Neural cell (in vitro differentiated cells): Measurements from ENCODE around the gene ATL1. TPM values are rescaled to one million over a fixed set of nuclear protein-coding genes. Genes with fewer than 3 reads are reported as not detected.
"Not testable (repeated sequence)": the region's sequence is repeated elsewhere in the genome, so short reads cannot be mapped to it uniquely, and the experiment has no call there.

ENCODE experiments used
- H2AFZ ChIP-seq: fragments of 200-600, 300-800 bp; sonication (generic), shearing (Covaris generic); 2 replicates; pipeline ENCODE4 v1.6.0; 2014; ENCODE audit warnings: low read depth, mild to moderate bottlenecking, antibody characterized with exemption, low read length, moderate library complexity
- H3F3A ChIP-seq: fragments of 200-600 bp; shearing (Covaris generic); 2 replicates; pipeline ENCODE4 v1.6.1; 2016; ENCODE audit warnings: mild to moderate bottlenecking, moderate library complexity, mixed read lengths, antibody characterized with exemption, low read length; ENCODE audit not compliant: insufficient read depth, poor library complexity, severe bottlenecking
- H3K27ac ChIP-seq: fragments of 200-600, 300-800 bp; sonication (generic), shearing (Covaris generic); 2 replicates; pipeline ENCODE4 v1.5.1; 2014; ENCODE audit warnings: mild to moderate bottlenecking, low read length, moderate library complexity
- H3K27me3 ChIP-seq: fragments of 300-800, 200-600 bp; sonication (generic), shearing (Covaris generic); 2 replicates; pipeline ENCODE4 v1.6.0; 2014; ENCODE audit warnings: mild to moderate bottlenecking, low read depth, low read length, moderate library complexity; ENCODE audit not compliant: insufficient read depth
- H3K36me3 ChIP-seq: fragments of 300-800, 200-600 bp; sonication (generic), shearing (Covaris generic); 2 replicates; pipeline ENCODE4 v1.5.1; 2014; ENCODE audit warnings: mild to moderate bottlenecking, antibody characterized with exemption, low read length, moderate library complexity; ENCODE audit not compliant: insufficient read depth
- H3K4me2 ChIP-seq: fragments of 300-800, 200-600 bp; sonication (generic), shearing (Covaris generic); 2 replicates; pipeline ENCODE4 v1.6.0; 2014; ENCODE audit warnings: mild to moderate bottlenecking, low read length
- H3K4me3 ChIP-seq: fragments of 300-800, 200-600 bp; sonication (generic), shearing (Covaris generic); 2 replicates; pipeline ENCODE4 v1.5.1; 2014; ENCODE audit warnings: mild to moderate bottlenecking, low read length, moderate library complexity
- H3K79me2 ChIP-seq: fragments of 200-600 bp; shearing (Covaris generic); replicated peaks from 2 replicates; pipeline ENCODE4 v1.6.0; 2014; ENCODE audit warnings: mild to moderate bottlenecking, low read length, moderate library complexity; ENCODE audit not compliant: insufficient read depth
- H3K9ac ChIP-seq: fragments of 300-800, 200-600 bp; sonication (generic), shearing (Covaris generic); 2 replicates; pipeline ENCODE4 v1.6.1; 2016; ENCODE audit warnings: mild to moderate bottlenecking, low read length, mixed read lengths
- H3K9me2 ChIP-seq: fragments of 200-600 bp; shearing (Covaris generic); 2 replicates; pipeline ENCODE4 v1.6.1; 2016; ENCODE audit warnings: mild to moderate bottlenecking, low read length, mixed read lengths; ENCODE audit not compliant: insufficient read depth
- H3K9me3 ChIP-seq: fragments of 200-600, 300-800 bp; sonication (generic), shearing (Covaris generic); 2 replicates; pipeline ENCODE4 v1.6.1; 2016; ENCODE audit warnings: mild to moderate bottlenecking, mixed run types, low read length, moderate library complexity, mixed read lengths
- H4K20me1 ChIP-seq: fragments of 200-600 bp; shearing (Covaris generic); 2 replicates; pipeline ENCODE4 v1.6.1; 2016; ENCODE audit warnings: mild to moderate bottlenecking, mixed run types; ENCODE audit not compliant: insufficient read depth
- CTCF ChIP-seq: fragments of 450-650 bp; IDR thresholded peaks from 2 replicates; pipeline ENCODE4 v1.5.1; 2014; ENCODE audit warnings: antibody characterized with exemption, mild to moderate bottlenecking, moderate library complexity; ENCODE audit not compliant: poor library complexity, severe bottlenecking
- EP300 ChIP-seq: fragments of 450-650 bp; conservative IDR thresholded peaks from 2 replicates; pipeline ENCODE4 v1.6.1; 2014; ENCODE audit warnings: antibody characterized with exemption, mild to moderate bottlenecking, moderate library complexity; ENCODE audit not compliant: poor library complexity, severe bottlenecking
- EZH2 ChIP-seq: fragments of 200-600, 300-800 bp; shearing (Covaris generic), sonication (generic); IDR thresholded peaks from 2 replicates; pipeline ENCODE4 v1.6.1; 2014; ENCODE audit warnings: antibody characterized with exemption, low read length, borderline replicate concordance, mild to moderate bottlenecking; ENCODE audit not compliant: insufficient read depth, poor library complexity, severe bottlenecking
- MXI1 ChIP-seq: fragments of 450-650 bp; conservative IDR thresholded peaks from 2 replicates; pipeline ENCODE4 v1.6.1; 2014; ENCODE audit warnings: antibody characterized with exemption, mild to moderate bottlenecking; ENCODE audit not compliant: poor library complexity, severe bottlenecking
- POLR2AphosphoS5 ChIP-seq: IDR thresholded peaks from 2 replicates; pipeline ENCODE4 v1.6.1; 2012
- RAD21 ChIP-seq: fragments of 450-650 bp; conservative IDR thresholded peaks from 2 replicates; pipeline ENCODE4 v1.6.1; 2014; ENCODE audit warnings: antibody characterized with exemption, mild to moderate bottlenecking, moderate library complexity
- SMC3 ChIP-seq: fragments of 450-650 bp; conservative IDR thresholded peaks from 2 replicates; pipeline ENCODE4 v1.6.1; 2014; ENCODE audit warnings: antibody characterized with exemption, mild to moderate bottlenecking, moderate library complexity; ENCODE audit not compliant: poor library complexity
- TAF1 ChIP-seq: IDR thresholded peaks from 2 replicates; pipeline ENCODE4 v1.6.1; 2012; ENCODE audit warnings: low read depth
- polyA plus RNA-seq: library from polyadenylated mRNA; depleted of rRNA; stranded (reverse); fragments of >200 nt; gene quantifications from 2 replicates; pipeline ENCODE4 v1.2.3, GENCODE V29; 2014
- TF ChIP-seq, protein P1 (sequence below): IDR thresholded peaks from 2 replicates; pipeline ENCODE4 v1.6.1; 2012; ENCODE audit warnings: borderline replicate concordance

ATL1 gene
- polyA plus RNA-seq, 1 donor from 2014 or later: 70.4 TPM

GRCh38 chr14:50624447-50624846, 64.5 kb downstream of the ATL1 start:
- Histone ChIP-seq H3K9ac (no peak overlapping the region), H3K4me2 (no peak overlapping the region), H3K27ac (no peak overlapping the region), H2AFZ (no peak overlapping the region), H3K36me3 (peaks cover 6% of the 10 kb centered on the region), H4K20me1 (no peaks in the 10 kb centered on the region), H3F3A (no peaks in the 10 kb centered on the region), H3K79me2 (no peaks in the 10 kb centered on the region), H3K9me2 (no peaks in the 10 kb centered on the region), H3K4me3 (no peak overlapping the region), H3K27me3 (no peaks in the 10 kb centered on the region), H3K9me3 (no peaks in the 10 kb centered on the region)
- no peak for TF ChIP-seq POLR2AphosphoS5
- TF ChIP-seq CTCF: no peak
- no peak for TF ChIP-seq RAD21
- TF ChIP-seq, protein P1, sequence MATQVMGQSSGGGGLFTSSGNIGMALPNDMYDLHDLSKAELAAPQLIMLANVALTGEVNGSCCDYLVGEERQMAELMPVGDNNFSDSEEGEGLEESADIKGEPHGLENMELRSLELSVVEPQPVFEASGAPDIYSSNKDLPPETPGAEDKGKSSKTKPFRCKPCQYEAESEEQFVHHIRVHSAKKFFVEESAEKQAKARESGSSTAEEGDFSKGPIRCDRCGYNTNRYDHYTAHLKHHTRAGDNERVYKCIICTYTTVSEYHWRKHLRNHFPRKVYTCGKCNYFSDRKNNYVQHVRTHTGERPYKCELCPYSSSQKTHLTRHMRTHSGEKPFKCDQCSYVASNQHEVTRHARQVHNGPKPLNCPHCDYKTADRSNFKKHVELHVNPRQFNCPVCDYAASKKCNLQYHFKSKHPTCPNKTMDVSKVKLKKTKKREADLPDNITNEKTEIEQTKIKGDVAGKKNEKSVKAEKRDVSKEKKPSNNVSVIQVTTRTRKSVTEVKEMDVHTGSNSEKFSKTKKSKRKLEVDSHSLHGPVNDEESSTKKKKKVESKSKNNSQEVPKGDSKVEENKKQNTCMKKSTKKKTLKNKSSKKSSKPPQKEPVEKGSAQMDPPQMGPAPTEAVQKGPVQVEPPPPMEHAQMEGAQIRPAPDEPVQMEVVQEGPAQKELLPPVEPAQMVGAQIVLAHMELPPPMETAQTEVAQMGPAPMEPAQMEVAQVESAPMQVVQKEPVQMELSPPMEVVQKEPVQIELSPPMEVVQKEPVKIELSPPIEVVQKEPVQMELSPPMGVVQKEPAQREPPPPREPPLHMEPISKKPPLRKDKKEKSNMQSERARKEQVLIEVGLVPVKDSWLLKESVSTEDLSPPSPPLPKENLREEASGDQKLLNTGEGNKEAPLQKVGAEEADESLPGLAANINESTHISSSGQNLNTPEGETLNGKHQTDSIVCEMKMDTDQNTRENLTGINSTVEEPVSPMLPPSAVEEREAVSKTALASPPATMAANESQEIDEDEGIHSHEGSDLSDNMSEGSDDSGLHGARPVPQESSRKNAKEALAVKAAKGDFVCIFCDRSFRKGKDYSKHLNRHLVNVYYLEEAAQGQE: no peak
- no peak for TF ChIP-seq SMC3
- TF ChIP-seq TAF1: no peak
- no peak for TF ChIP-seq MXI1
- no peak for TF ChIP-seq EP300
- no peak for TF ChIP-seq EZH2

DNA sequence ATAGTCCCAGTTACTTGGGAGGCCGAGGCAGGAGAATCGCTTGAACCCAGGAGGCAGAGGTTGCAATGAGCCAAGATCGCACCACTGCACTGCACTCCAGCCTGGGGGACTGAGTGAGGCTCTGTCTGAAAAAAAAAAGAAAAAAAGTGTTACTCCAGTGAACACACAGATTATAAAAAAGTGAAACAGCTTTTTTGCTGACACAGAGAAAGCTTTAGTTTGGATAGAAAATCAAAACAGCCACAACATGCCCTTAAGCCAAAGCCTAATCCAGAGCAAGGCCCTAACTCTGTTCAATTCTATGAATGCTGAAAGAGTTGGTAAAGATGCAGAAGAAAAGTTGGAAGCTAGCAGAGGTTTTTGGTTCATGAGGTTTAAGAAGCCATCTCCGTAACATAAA, 65.0 kb downstream of the ATL1 start:
- H3K27me3 ChIP-seq, H4K20me1 ChIP-seq, H3F3A ChIP-seq, H3K4me2 ChIP-seq, H3K27ac ChIP-seq, H3K9ac ChIP-seq, H3K9me3 ChIP-seq, H3K79me2 ChIP-seq, H3K9me2 ChIP-seq, H2AFZ ChIP-seq, H3K4me3 ChIP-seq, H3K36me3 ChIP-seq: not testable (repeated sequence)

DNA sequence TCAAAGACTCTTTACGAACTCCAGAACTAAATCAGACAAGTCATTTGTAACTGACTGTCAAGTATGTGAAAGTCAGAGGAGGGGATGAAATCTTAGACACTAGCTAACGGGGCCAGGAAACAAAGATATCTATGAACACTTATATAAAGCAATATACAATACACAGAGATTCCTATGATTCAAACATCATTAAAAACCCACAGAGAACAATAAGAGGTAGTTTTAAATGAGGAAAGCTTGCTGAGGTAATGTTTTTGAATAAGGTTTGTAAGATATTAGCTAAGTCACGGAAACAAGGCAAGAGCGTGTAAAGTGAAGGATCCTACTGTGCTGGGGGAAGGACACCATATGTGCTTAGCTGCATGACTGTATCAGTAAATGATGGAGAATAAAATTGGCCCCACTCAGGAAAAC, 71.5 kb downstream of the ATL1 start:
- no peaks in the 10 kb centered on the region for H4K20me1 ChIP-seq
- H3K4me2 ChIP-seq: no peak overlapping the region
- H3K9me3 ChIP-seq: no peaks in the 10 kb centered on the region
- H3K79me2 ChIP-seq: no peaks in the 10 kb centered on the region
- no peak for TF ChIP-seq TAF1
- TF ChIP-seq, protein P1: no peak
- no peaks in the 10 kb centered on the region for H3K27me3 ChIP-seq
- no peaks in the 10 kb centered on the region for H3K9me2 ChIP-seq
- no peak overlapping the region for H2AFZ ChIP-seq
- H3K4me3 ChIP-seq: no peak overlapping the region
- H3F3A ChIP-seq: no peaks in the 10 kb centered on the region
- H3K36me3 ChIP-seq: peaks cover 6% of the 10 kb centered on the region
- H3K27ac ChIP-seq: no peak overlapping the region
- no peak overlapping the region for H3K9ac ChIP-seq
